ENCODE data around the gene LRRC27.

Gene LRRC27

GRCh38 chr10:132331601-132332432 is at the start of gene LRRC27:
Gene LRRC27 (plus strand): TSS chr10:132332193. CDS start chr10:132333525, 1,332 bp downstream.
- DNase-seq (ENCODE audit: low read depth) = peak; percentile 99
- Histone ChIP-seq H3K9me3 (ENCODE audit: control insufficient read depth, low read length) (no peaks in the 10 kb centered on the region), H3K9ac (ENCODE audit: low read length) (peak within 1 kb of the TSS; percentile 93), H3K36me3 (ENCODE audit: control insufficient read depth, insufficient read depth, low read length, severe bottlenecking) (peaks cover 9% of the 10 kb centered on the region), H3K4me3 (ENCODE audit: low read length) (peak within 1 kb of the TSS; percentile 91), H3K27me3 (replicated peaks; ENCODE audit: control insufficient read depth, insufficient read depth, low read length) (no peaks in the 10 kb centered on the region), H3K4me1 (ENCODE audit: control insufficient read depth, insufficient read depth, low read length) (peaks cover 48% of the 10 kb centered on the region)

- Histone ChIP-seq H3K27me3 (replicated peaks; ENCODE audit: control insufficient read depth, insufficient read depth, low read length) (peaks cover 14% of the 10 kb centered on the region), H3K4me1 (ENCODE audit: control insufficient read depth, insufficient read depth, low read length) (peaks cover 8% of the 10 kb centered on the region), H3K9ac (ENCODE audit: low read length) (no peak overlapping the region), H3K36me3 (ENCODE audit: control insufficient read depth, insufficient read depth, low read length, severe bottlenecking) (no peaks in the 10 kb centered on the region), H3K9me3 (ENCODE audit: control insufficient read depth, low read length) (no peaks in the 10 kb centered on the region), H3K4me3 (ENCODE audit: low read length) (no peak overlapping the region)
- peak; percentile 21 for DNase-seq (ENCODE audit: low read depth)
These were observed 49.1 kb upstream of the LRRC27 start for GRCh38 chr10:132282667-132283603.

GRCh38 chr10:132283604-132284382 is 48.2 kb upstream of the LRRC27 start:
- Histone ChIP-seq H3K9me3 (ENCODE audit: control insufficient read depth, low read length) (peaks cover 7% of the 10 kb centered on the region), H3K4me3 (ENCODE audit: low read length) (no peak overlapping the region), H3K9ac (ENCODE audit: low read length) (no peak overlapping the region), H3K36me3 (ENCODE audit: control insufficient read depth, insufficient read depth, low read length, severe bottlenecking) (no peaks in the 10 kb centered on the region), H3K4me1 (ENCODE audit: control insufficient read depth, insufficient read depth, low read length) (peaks cover 8% of the 10 kb centered on the region), H3K27me3 (replicated peaks; ENCODE audit: control insufficient read depth, insufficient read depth, low read length) (peaks cover 14% of the 10 kb centered on the region)
- no peak for DNase-seq (ENCODE audit: low read depth)

GRCh38 chr10:132289439-132289838 is 42.6 kb upstream of the LRRC27 start:
- no peaks in the 10 kb centered on the region for H3K27me3 ChIP-seq (replicated peaks; ENCODE audit: control insufficient read depth, insufficient read depth, low read length)

GRCh38 chr10:132290631-132291030 is 41.4 kb upstream of the LRRC27 start:
- Histone ChIP-seq H3K27me3 (replicated peaks; ENCODE audit: control insufficient read depth, insufficient read depth, low read length) (no peaks in the 10 kb centered on the region), H3K4me1 (ENCODE audit: control insufficient read depth, insufficient read depth, low read length) (no peaks in the 10 kb centered on the region), H3K36me3 (ENCODE audit: control insufficient read depth, insufficient read depth, low read length, severe bottlenecking) (no peaks in the 10 kb centered on the region), H3K9ac (ENCODE audit: low read length) (no peak overlapping the region), H3K4me3 (ENCODE audit: low read length) (no peak overlapping the region), H3K9me3 (ENCODE audit: control insufficient read depth, low read length) (peaks cover 10% of the 10 kb centered on the region)
- no peak for DNase-seq (ENCODE audit: low read depth)

More at GRCh38 chr10:132289439-132289838, 42.6 kb upstream of the LRRC27 start:
- no peak overlapping the region for H3K4me3 ChIP-seq (ENCODE audit: low read length)
- H3K36me3 ChIP-seq (ENCODE audit: control insufficient read depth, insufficient read depth, low read length, severe bottlenecking) = no peaks in the 10 kb centered on the region
- no peaks in the 10 kb centered on the region for H3K4me1 ChIP-seq (ENCODE audit: control insufficient read depth, insufficient read depth, low read length)
- DNase-seq (ENCODE audit: low read depth) = no peak
- H3K9me3 ChIP-seq (ENCODE audit: control insufficient read depth, low read length) = peaks cover 10% of the 10 kb centered on the region
- H3K9ac ChIP-seq (ENCODE audit: low read length) = no peak overlapping the region

GRCh38 chr10:132291826-132292225 is 40.2 kb upstream of the LRRC27 start:
- no peaks in the 10 kb centered on the region for H3K27me3 ChIP-seq (replicated peaks; ENCODE audit: control insufficient read depth, insufficient read depth, low read length)
- no peak for DNase-seq (ENCODE audit: low read depth)
- H3K4me1 ChIP-seq (ENCODE audit: control insufficient read depth, insufficient read depth, low read length) = no peaks in the 10 kb centered on the region
- H3K36me3 ChIP-seq (ENCODE audit: control insufficient read depth, insufficient read depth, low read length, severe bottlenecking) = no peaks in the 10 kb centered on the region
- peaks cover 10% of the 10 kb centered on the region for H3K9me3 ChIP-seq (ENCODE audit: control insufficient read depth, low read length)
- no peak overlapping the region for H3K4me3 ChIP-seq (ENCODE audit: low read length)
- H3K9ac ChIP-seq (ENCODE audit: low read length) = no peak overlapping the region

- Histone ChIP-seq H3K4me3 (ENCODE audit: low read length) (no peak overlapping the region), H3K4me1 (ENCODE audit: control insufficient read depth, insufficient read depth, low read length) (no peaks in the 10 kb centered on the region), H3K9ac (ENCODE audit: low read length) (no peak overlapping the region), H3K36me3 (ENCODE audit: control insufficient read depth, insufficient read depth, low read length, severe bottlenecking) (no peaks in the 10 kb centered on the region), H3K27me3 (replicated peaks; ENCODE audit: control insufficient read depth, insufficient read depth, low read length) (no peaks in the 10 kb centered on the region), H3K9me3 (ENCODE audit: control insufficient read depth, low read length) (peaks cover 10% of the 10 kb centered on the region)
- DNase-seq (ENCODE audit: low read depth) = no peak
These were observed 39.4 kb upstream of the LRRC27 start for GRCh38 chr10:132292287-132293200.

- H3K9me3 ChIP-seq (ENCODE audit: control insufficient read depth, low read length) = peaks cover 8% of the 10 kb centered on the region
- H3K9ac ChIP-seq (ENCODE audit: low read length) = no peak overlapping the region
- H3K4me1 ChIP-seq (ENCODE audit: control insufficient read depth, insufficient read depth, low read length) = no peaks in the 10 kb centered on the region
- no peaks in the 10 kb centered on the region for H3K27me3 ChIP-seq (replicated peaks; ENCODE audit: control insufficient read depth, insufficient read depth, low read length)
- H3K36me3 ChIP-seq (ENCODE audit: control insufficient read depth, insufficient read depth, low read length, severe bottlenecking) = no peaks in the 10 kb centered on the region
- DNase-seq (ENCODE audit: low read depth) = no peak
- no peak overlapping the region for H3K4me3 ChIP-seq (ENCODE audit: low read length)
These were observed 38.7 kb upstream of the LRRC27 start for GRCh38 chr10:132293201-132293812.

GRCh38 chr10:132293813-132294520 is 38.0 kb upstream of the LRRC27 start:
- no peak overlapping the region for H3K4me3 ChIP-seq (ENCODE audit: low read length)
- no peak overlapping the region for H3K9ac ChIP-seq (ENCODE audit: low read length)
- H3K9me3 ChIP-seq (ENCODE audit: control insufficient read depth, low read length) = peaks cover under 1% of the 10 kb centered on the region
- DNase-seq (ENCODE audit: low read depth) = no peak
- no peaks in the 10 kb centered on the region for H3K4me1 ChIP-seq (ENCODE audit: control insufficient read depth, insufficient read depth, low read length)
- H3K27me3 ChIP-seq (replicated peaks; ENCODE audit: control insufficient read depth, insufficient read depth, low read length) = no peaks in the 10 kb centered on the region
- no peaks in the 10 kb centered on the region for H3K36me3 ChIP-seq (ENCODE audit: control insufficient read depth, insufficient read depth, low read length, severe bottlenecking)
